GM12878 (cell line): ENCODE measurements around the gene GRAMD1C. TPM values are rescaled to one million over a fixed set of nuclear protein-coding genes. Genes with fewer than 3 reads are reported as not detected.

Experiments used
- ATAC-seq: fragments of 200-7000 bp; cut with Tn5 transposase; 3 replicates; pipeline ENCODE4 v1.9.1; 2020; ENCODE audit warnings: mild to moderate bottlenecking, moderate library complexity
- BruUV-seq: library from RNA; stranded (reverse); fragments of 400-500 nt; replicated peaks from 2 replicates; lab custom pipeline; 2021; lab: Mats Ljungman, UMichigan
- CTCF ChIA-PET: fragments of 300-600 bp; sonication (Branson Sonifier 250); formaldehyde crosslinking; extraction: SDS; loops from one replicate; lab custom pipeline; 2021; ENCODE audit warnings: inconsistent platforms; lab: Yijun Ruan, JAX
- POLR2A ChIA-PET: fragments of 350-600 bp; formaldehyde crosslinking; extraction: SDS; loops from one replicate; lab custom pipeline; 2021; ENCODE audit warnings: inconsistent platforms; lab: Charles Lee
- RAD21 ChIA-PET: fragments of 300-600 bp; sonication (Branson Sonifier 250); formaldehyde crosslinking; loops from one replicate; lab custom pipeline; 2023; ENCODE audit warnings: antibody characterized with exemption; ENCODE audit not compliant: unreplicated experiment; lab: Charles Lee
- SMC1A ChIA-PET: fragments of 300-600 bp; sonication (Branson Sonifier 250); formaldehyde crosslinking; loops from one replicate; lab custom pipeline; 2023; ENCODE audit not compliant: unreplicated experiment, uncharacterized antibody; lab: Charles Lee
- DNase-seq: peaks from one replicate; pipeline ENCODE4 v3.0.0-alpha.2; 2011; ENCODE audit warnings: low read depth, low spot score
- FAIRE-seq: peaks from 3 replicates; lab custom pipeline; 2011; peaks lifted over from hg19 to GRCh38; lab: Jason Lieb, UNC
- H2AFZ ChIP-seq: 2 replicates; pipeline ENCODE4 v1.6.0; 2011; ENCODE audit warnings: low read depth, low read length, control low read depth; ENCODE audit not compliant: control insufficient read depth
- H3K27ac ChIP-seq: 2 replicates; pipeline ENCODE4 v1.5.1; 2011; ENCODE audit warnings: control low read depth; ENCODE audit not compliant: control insufficient read depth, insufficient read depth
- H3K27me3 ChIP-seq, 2 experiments: replicated peaks in 1 of 2; 2 replicates each; pipeline versions ENCODE4 v1.6.0 to v1.6.1; 2011; ENCODE audit warnings: low read length in 1 of 2; ENCODE audit not compliant: control insufficient read depth in 2 of 2, insufficient read depth in 2 of 2
- H3K36me3 ChIP-seq, 2 experiments: 2 replicates each; pipeline ENCODE4 v1.5.1; 2011; ENCODE audit warnings: low read length in 1 of 2; ENCODE audit not compliant: control insufficient read depth in 2 of 2, insufficient read depth in 2 of 2
- H3K4me1 ChIP-seq: 2 replicates; pipeline ENCODE4 v1.6.1; 2011; ENCODE audit warnings: mild to moderate bottlenecking, low read length, moderate library complexity, mixed read lengths; ENCODE audit not compliant: control insufficient read depth, insufficient read depth
- H3K4me2 ChIP-seq: 2 replicates; pipeline ENCODE4 v1.6.0; 2011; ENCODE audit warnings: control low read depth; ENCODE audit not compliant: control insufficient read depth, insufficient read depth
- H3K4me3 ChIP-seq: fragments of 200-600 bp; sonication (generic); 2 replicates; pipeline ENCODE4 v1.5.1; 2016
- H3K79me2 ChIP-seq: 2 replicates; pipeline ENCODE4 v1.6.0; 2011; ENCODE audit warnings: low read length; ENCODE audit not compliant: control insufficient read depth, insufficient read depth
- H3K9ac ChIP-seq: 2 replicates; pipeline ENCODE4 v1.8.0; 2011; ENCODE audit warnings: low read length, control low read depth, mixed read lengths; ENCODE audit not compliant: control insufficient read depth, insufficient read depth
- H3K9me3 ChIP-seq: replicated peaks from 3 replicates; pipeline ENCODE4 v1.5.1; 2011; ENCODE audit warnings: mild to moderate bottlenecking, low read length; ENCODE audit not compliant: control insufficient read depth, insufficient read depth
- H4K20me1 ChIP-seq: 2 replicates; pipeline ENCODE4 v1.6.0; 2011; ENCODE audit not compliant: control insufficient read depth, insufficient read depth
- CBX5 ChIP-seq: sonication (generic); IDR thresholded peaks from 2 replicates; pipeline ENCODE4 v1.6.1; 2016; ENCODE audit warnings: low read depth, moderate library complexity, mild to moderate bottlenecking, inconsistent platforms
- CEBPB ChIP-seq, 2 experiments: fragments of 150-350 bp in 1 of 2; IDR thresholded peaks; 2 replicates each; pipeline ENCODE4 v1.6.1; 2012 to 2014; ENCODE audit warnings: low read depth in 2 of 2, low read length in 2 of 2, borderline replicate concordance in 1 of 2, inconsistent platforms in 1 of 2
- NR2C2 ChIP-seq: IDR thresholded peaks from 2 replicates; pipeline ENCODE4 v1.6.1; 2011; ENCODE audit warnings: borderline replicate concordance, low read depth; ENCODE audit not compliant: control insufficient read depth, insufficient read length
- RAD21 ChIP-seq: IDR thresholded peaks from 2 replicates; pipeline ENCODE4 v1.6.1; 2011; ENCODE audit warnings: mild to moderate bottlenecking, low read depth, low read length, moderate library complexity; ENCODE audit not compliant: insufficient read depth
- TAF1 ChIP-seq: IDR thresholded peaks from 2 replicates; pipeline ENCODE4 v1.6.1; 2011; ENCODE audit warnings: mild to moderate bottlenecking, low read depth, low read length, borderline replicate concordance
- TCF12 ChIP-seq: IDR thresholded peaks from 2 replicates; pipeline ENCODE4 v1.6.1; 2011; ENCODE audit warnings: low read depth, mild to moderate bottlenecking, low read length
- ZNF622 ChIP-seq: fragments of 450-650 bp; IDR thresholded peaks from 2 replicates; pipeline ENCODE4 v1.6.1; 2017; ENCODE audit warnings: mild to moderate bottlenecking, inconsistent platforms
- ZNF687 ChIP-seq: fragments of 450-650 bp; IDR thresholded peaks from 2 replicates; pipeline ENCODE4 v1.6.1; 2017; ENCODE audit warnings: mild to moderate bottlenecking, moderate library complexity
- WGBS: methylation state at CpG from one replicate; pipeline ENCODE4 v1.1.6; 2016; ENCODE audit warnings: low lambda C conversion rate; ENCODE audit not compliant: insufficient replicate concordance, insufficient coverage; ENCODE audit errors: missing lambda C conversion rate; 5-methylcytosine and 5-hydroxymethylcytosine counted together
- in situ Hi-C: fragments of 300-500 bp; cut with MboI; formaldehyde crosslinking; loops from 9 replicates; pipeline ENCODE4 v1.14.3; 2018; ENCODE audit warnings: mixed read lengths
- intact Hi-C: fragments of 100-400 bp; cut with micrococcal nuclease; formaldehyde crosslinking; loops from one replicate; pipeline ENCODE4 v1.14.2; 2022; ENCODE audit not compliant: unreplicated experiment
- polyA plus RNA-seq, 11 experiments: library from polyadenylated mRNA; depleted of rRNA in 4 of 11; unstranded in 6 of 11; stranded (reverse) in 5 of 11; fragments of >200 nt; fragmentation: Nextera tagmentation in 4 of 11; fragmentation: Illumina TruSeq in 1 of 11; extraction: Ambion mirVana in 4 of 11; extraction: Trizol in 1 of 11; gene quantifications; 1 replicate in 1 of 11; 2 replicates in 10 of 11; pipeline versions ENCODE4 v1.2.1 to v1.2.3, GENCODE V29; 2011 to 2016; ENCODE audit warnings: inconsistent platforms in 2 of 11, missing spikeins in 2 of 11, low read depth in 1 of 11
- total RNA-seq, 4 experiments: library from RNA; depleted of rRNA in 3 of 4; stranded (reverse); fragments of >200 nt in 3 of 4; fragmentation: Illumina TruSeq in 1 of 4; extraction: Trizol in 1 of 4; gene quantifications; 2 replicates each; pipeline versions ENCODE4 v1.2.1 to v1.2.3, GENCODE V29; 2013 to 2021
- TF ChIP-seq, protein P1 (sequence below): IDR thresholded peaks from 2 replicates; pipeline ENCODE4 v1.6.1; 2011; ENCODE audit warnings: borderline replicate concordance, low read depth, mild to moderate bottlenecking, moderate library complexity, low read length; ENCODE audit not compliant: insufficient read depth, poor library complexity, severe bottlenecking
- TF ChIP-seq, protein P2 (sequence below), 3 experiments: IDR thresholded peaks in 2 of 3; conservative IDR thresholded peaks in 1 of 3; 2 replicates each; pipeline ENCODE4 v1.5.1; 2011; ENCODE audit warnings: low read depth in 3 of 3, low read length in 3 of 3, mild to moderate bottlenecking in 3 of 3, control low read depth in 2 of 3, moderate library complexity in 2 of 3, inconsistent platforms in 1 of 3, mixed read lengths in 1 of 3; ENCODE audit not compliant: control insufficient read depth in 2 of 3, insufficient read depth in 1 of 3; ENCODE audit errors: extremely low read depth in 1 of 3

The GRAMD1C gene
- total and polyA plus RNA-seq, 10 of the 15 experiments (the other 5 are each of a cell fraction or from before 2014, with no cell fraction given): 3.2 to 9.2 (median 5.5) TPM

GRCh38 chr3:113819866-113820265 is 18.7 kb upstream of the GRAMD1C start:
- Histone ChIP-seq H3K9ac (no peak overlapping the region), H3K4me2 (no peak overlapping the region), H3K79me2 (no peaks in the 10 kb centered on the region), H3K9me3 (no peaks in the 10 kb centered on the region), H3K27ac (no peak overlapping the region), H3K4me3 (no peak overlapping the region), H3K27me3 (no peaks in the 10 kb centered on the region), H2AFZ (no peak overlapping the region), H3K36me3 (no peaks in the 10 kb centered on the region), H3K4me1 (0 out of 2 replicates have a peak, but pooled peaks cover 5% of the 10 kb centered on the region), H4K20me1 (no peaks in the 10 kb centered on the region)
- SMC1A ChIA-PET: no interaction called here
- no TSS peak for BruUV-seq
- CTCF ChIA-PET: interaction anchor here (0.6 to 0.7 kb wide), 2 partner anchors 15 to 30 kb away, joined by 3 to 4 read pairs; no protein-coding TSS in a partner anchor
- ATAC-seq: no peak
- RAD21 ChIA-PET: no interaction called here
- FAIRE-seq: no peak
- intact Hi-C loops (no loop called here), in situ Hi-C loops (no loop called here)
- DNase-seq: no peak
- POLR2A ChIA-PET: interaction anchor here (0.6 to 1.2 kb wide), 3 partner anchors 52 to 126 kb away, joined by 3 to 4 read pairs (median 3); no protein-coding TSS in a partner anchor
- no peak for TF ChIP-seq TAF1
- no peak for TF ChIP-seq CEBPB (IDR thresholded peaks at IDR 0.05; ENCODE audit: borderline replicate concordance in 1 of 2, low read depth in 2 of 2, low read length in 2 of 2)
- TF ChIP-seq CBX5: no peak
- no peak for TF ChIP-seq ZNF687
- no peak for TF ChIP-seq NR2C2
- TF ChIP-seq, protein P1, sequence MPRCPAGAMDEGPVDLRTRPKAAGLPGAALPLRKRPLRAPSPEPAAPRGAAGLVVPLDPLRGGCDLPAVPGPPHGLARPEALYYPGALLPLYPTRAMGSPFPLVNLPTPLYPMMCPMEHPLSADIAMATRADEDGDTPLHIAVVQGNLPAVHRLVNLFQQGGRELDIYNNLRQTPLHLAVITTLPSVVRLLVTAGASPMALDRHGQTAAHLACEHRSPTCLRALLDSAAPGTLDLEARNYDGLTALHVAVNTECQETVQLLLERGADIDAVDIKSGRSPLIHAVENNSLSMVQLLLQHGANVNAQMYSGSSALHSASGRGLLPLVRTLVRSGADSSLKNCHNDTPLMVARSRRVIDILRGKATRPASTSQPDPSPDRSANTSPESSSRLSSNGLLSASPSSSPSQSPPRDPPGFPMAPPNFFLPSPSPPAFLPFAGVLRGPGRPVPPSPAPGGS: no peak
- TF ChIP-seq, protein P2, sequence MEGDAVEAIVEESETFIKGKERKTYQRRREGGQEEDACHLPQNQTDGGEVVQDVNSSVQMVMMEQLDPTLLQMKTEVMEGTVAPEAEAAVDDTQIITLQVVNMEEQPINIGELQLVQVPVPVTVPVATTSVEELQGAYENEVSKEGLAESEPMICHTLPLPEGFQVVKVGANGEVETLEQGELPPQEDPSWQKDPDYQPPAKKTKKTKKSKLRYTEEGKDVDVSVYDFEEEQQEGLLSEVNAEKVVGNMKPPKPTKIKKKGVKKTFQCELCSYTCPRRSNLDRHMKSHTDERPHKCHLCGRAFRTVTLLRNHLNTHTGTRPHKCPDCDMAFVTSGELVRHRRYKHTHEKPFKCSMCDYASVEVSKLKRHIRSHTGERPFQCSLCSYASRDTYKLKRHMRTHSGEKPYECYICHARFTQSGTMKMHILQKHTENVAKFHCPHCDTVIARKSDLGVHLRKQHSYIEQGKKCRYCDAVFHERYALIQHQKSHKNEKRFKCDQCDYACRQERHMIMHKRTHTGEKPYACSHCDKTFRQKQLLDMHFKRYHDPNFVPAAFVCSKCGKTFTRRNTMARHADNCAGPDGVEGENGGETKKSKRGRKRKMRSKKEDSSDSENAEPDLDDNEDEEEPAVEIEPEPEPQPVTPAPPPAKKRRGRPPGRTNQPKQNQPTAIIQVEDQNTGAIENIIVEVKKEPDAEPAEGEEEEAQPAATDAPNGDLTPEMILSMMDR (IDR thresholded peaks at IDR 0.05 in 2 of 3, conservative IDR thresholded peaks at IDR 0.05 in 1 of 3; ENCODE audit: control insufficient read depth in 2 of 3, extremely low read depth in 1 of 3, insufficient read depth in 1 of 3, low read depth in 3 of 3, low read length in 3 of 3): no peak
- no peak for TF ChIP-seq ZNF622
- no peak for TF ChIP-seq RAD21
- TF ChIP-seq TCF12: no peak
- 82% methylated on average over 3 of the region's 3 CpGs for WGBS
